DND-41 (cell line): ENCODE measurements around the gene DPEP2NB.

Experiments used
- EZH2 ChIP-seq: IDR thresholded peaks from 3 replicates; pipeline ENCODE4 v1.6.1; 2012; ENCODE audit warnings: borderline replicate concordance, low read depth, mild to moderate bottlenecking, moderate library complexity, low read length, inconsistent platforms; ENCODE audit not compliant: severe bottlenecking
- TF ChIP-seq, protein P1 (sequence below): IDR thresholded peaks from 2 replicates; pipeline ENCODE4 v1.5.1; 2012; ENCODE audit warnings: borderline replicate concordance, low read length, moderate library complexity, mild to moderate bottlenecking; ENCODE audit not compliant: poor library complexity, severe bottlenecking; ENCODE audit errors: extremely low read depth

DNA sequence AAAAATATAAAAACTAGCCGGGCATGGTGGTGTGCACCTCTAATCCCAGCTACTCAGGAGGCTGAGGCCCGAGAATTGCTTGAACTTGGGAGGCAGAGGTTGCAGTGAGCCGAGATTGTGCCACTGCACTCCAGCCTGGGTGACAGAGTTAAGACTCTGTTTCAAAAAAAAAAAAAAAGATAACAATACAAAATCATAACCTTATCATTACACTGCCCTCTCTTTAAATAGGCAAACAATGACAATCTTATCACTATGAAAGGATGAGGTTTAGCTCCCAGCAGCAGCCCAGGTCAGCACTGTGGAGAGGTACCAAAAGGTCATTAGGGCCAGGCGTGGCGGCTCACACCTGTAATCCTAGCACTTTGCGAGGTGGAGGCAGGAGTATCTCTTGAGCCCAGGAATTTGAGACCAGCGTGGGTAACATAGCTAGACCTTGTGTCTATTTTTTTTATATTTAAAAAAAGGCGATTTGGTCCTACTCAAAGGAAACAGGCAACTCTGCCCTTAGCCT lies 3.5 kb upstream of the DPEP2NB start:
- TF ChIP-seq, protein P1, sequence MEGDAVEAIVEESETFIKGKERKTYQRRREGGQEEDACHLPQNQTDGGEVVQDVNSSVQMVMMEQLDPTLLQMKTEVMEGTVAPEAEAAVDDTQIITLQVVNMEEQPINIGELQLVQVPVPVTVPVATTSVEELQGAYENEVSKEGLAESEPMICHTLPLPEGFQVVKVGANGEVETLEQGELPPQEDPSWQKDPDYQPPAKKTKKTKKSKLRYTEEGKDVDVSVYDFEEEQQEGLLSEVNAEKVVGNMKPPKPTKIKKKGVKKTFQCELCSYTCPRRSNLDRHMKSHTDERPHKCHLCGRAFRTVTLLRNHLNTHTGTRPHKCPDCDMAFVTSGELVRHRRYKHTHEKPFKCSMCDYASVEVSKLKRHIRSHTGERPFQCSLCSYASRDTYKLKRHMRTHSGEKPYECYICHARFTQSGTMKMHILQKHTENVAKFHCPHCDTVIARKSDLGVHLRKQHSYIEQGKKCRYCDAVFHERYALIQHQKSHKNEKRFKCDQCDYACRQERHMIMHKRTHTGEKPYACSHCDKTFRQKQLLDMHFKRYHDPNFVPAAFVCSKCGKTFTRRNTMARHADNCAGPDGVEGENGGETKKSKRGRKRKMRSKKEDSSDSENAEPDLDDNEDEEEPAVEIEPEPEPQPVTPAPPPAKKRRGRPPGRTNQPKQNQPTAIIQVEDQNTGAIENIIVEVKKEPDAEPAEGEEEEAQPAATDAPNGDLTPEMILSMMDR = no peak
- no peak for TF ChIP-seq EZH2
